ENCODE data around the gene PIAS4. TPM values are rescaled to one million over a fixed set of nuclear protein-coding genes. Genes with fewer than 3 reads are reported as not detected.
A peak's percentile ranks its signal among the peaks of the same experiment; 100 is the strongest.
"Not testable (repeated sequence)": the region's sequence is repeated elsewhere in the genome, so short reads cannot be mapped to it uniquely, and the experiment has no call there.

The PIAS4 gene, protein sequence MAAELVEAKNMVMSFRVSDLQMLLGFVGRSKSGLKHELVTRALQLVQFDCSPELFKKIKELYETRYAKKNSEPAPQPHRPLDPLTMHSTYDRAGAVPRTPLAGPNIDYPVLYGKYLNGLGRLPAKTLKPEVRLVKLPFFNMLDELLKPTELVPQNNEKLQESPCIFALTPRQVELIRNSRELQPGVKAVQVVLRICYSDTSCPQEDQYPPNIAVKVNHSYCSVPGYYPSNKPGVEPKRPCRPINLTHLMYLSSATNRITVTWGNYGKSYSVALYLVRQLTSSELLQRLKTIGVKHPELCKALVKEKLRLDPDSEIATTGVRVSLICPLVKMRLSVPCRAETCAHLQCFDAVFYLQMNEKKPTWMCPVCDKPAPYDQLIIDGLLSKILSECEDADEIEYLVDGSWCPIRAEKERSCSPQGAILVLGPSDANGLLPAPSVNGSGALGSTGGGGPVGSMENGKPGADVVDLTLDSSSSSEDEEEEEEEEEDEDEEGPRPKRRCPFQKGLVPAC
- total RNA-seq (2014; rRNA removed; shearing (Covaris generic)): 32.8 and 35.1 TPM in 2 replicates

DNA sequence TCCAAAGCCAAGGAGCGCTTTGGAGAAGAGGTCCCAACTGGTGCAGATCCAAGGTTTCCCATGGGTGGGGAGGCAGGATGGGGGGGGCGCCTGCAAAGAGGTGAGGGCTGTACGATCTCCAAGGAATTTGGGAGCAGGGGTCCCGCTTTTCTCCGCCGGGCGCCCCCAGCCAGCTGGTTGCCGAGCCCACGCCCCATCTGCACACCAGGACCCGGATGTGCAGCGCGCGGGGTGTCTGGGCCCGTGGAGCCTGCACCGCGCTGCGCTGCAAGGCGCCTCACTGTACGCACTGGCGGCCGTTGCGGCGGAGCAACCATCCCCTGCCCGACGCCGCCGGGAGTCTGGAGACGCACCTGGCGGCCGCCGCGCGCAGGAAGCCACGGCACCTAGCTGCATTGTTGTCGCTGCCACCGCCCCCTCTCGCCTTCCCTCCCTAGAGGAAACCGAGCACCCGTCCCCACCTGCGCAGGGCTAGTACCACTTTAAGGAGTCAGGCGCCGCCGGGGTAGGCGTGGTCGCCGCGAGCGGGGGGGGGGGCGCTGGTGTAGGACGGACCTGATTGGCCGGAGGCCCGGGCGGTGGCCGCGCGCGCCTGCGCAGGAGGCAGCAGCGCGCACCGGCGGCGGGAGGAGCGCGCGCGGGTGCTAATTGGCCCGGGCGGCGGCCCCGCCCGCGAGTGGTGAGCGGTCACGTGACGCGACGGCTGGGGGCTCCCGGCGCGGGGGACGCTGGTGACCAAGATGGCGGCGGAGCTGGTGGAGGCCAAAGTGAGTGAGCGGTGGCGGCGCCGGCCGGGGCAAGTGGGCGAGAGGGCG is at the start of gene PIAS4:
PIAS4 (plus strand) TSS at position 716 of the 815 bp plus-strand sequence; CDS start at position 741, 25 bp downstream.
- Histone ChIP-seq H3K4me1 (peaks cover 23% of the 10 kb centered on the region), H3K27ac (peak within 1 kb of the TSS; percentile 45), H3K9me3 (replicated peaks) (no peaks in the 10 kb centered on the region), H3K27me3 (no peaks in the 10 kb centered on the region), H3K36me3 (0 out of 2 replicates have a peak, but pooled peaks cover 2% of the 10 kb centered on the region), H3K4me3 (peak within 1 kb of the TSS; percentile 86)
- peak; percentile 92 to 95 for DNase-seq

DNA sequence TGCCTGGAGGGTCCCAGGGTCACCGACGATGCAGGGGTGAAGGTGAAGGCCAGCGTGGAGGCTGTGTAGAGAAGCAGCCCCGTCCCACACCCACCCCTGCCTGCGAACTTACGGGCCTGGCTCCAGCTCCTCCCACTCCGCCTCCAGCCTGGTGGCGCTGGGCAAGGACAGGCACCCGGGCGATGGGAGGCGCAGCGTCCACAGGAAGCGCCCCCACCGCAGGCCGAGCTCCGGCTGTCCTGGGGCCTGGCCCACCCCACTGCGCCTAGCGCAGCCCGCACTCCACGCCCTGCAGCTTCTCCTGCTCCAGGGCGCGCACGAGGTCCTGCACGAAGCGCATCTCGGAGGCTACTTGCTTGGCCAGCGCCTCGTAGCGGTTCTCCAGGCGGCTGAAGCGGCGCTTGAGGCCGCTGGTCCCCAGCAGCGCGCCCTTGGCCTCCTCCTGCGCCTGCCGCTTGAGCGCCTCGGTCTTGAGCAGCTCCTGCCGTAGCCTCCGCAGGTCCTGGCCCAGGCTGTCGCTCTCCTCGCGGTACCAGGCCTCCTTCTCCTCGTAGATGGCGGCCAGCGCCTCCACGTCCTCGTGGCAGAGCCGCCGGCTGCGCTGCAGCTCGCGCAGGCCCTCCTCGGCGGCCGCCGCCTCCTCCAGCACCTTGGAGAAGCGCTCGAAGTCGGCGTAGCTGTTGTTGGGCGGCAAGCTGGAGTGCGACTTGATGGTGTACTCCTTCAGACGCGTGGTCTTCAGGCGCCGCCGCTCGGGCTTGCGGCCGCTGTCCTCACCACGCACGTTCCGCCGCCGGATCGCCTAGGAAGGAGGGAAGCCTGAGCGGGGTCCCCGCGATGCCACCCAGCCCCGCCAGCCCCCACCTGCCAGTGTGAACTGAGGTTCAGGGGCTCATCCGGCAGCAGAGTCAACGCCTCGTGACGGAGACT is 48.4 kb upstream of the PIAS4 start:
- H3K36me3 ChIP-seq: peaks cover 41% of the 10 kb centered on the region
- no peak overlapping the region for H3K4me3 ChIP-seq
- no peaks in the 10 kb centered on the region for H3K4me1 ChIP-seq
- DNase-seq: no peak
- no peak overlapping the region for H3K27ac ChIP-seq
- H3K9me3 ChIP-seq (replicated peaks): no peaks in the 10 kb centered on the region
- H3K27me3 ChIP-seq: no peaks in the 10 kb centered on the region

DNA sequence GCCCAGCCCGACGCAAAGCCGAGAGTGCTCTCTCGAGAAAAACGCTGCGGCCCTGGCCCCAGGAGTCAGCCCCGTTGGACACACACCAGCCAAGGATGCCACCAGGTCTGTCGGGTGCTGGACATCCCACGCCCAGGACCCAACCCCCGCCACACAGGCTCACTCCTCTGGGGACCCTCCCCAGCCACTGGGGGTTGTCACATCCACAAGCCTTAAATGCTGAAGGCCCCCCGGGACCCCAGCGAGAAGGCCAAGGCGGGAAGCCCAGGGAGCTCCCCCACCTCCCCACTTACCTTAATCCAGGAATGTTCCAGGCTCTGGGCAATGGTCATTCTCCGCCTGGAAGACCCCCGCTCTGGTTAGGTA is 47.8 kb upstream of the PIAS4 start:
- peaks cover 41% of the 10 kb centered on the region for H3K36me3 ChIP-seq

DNA sequence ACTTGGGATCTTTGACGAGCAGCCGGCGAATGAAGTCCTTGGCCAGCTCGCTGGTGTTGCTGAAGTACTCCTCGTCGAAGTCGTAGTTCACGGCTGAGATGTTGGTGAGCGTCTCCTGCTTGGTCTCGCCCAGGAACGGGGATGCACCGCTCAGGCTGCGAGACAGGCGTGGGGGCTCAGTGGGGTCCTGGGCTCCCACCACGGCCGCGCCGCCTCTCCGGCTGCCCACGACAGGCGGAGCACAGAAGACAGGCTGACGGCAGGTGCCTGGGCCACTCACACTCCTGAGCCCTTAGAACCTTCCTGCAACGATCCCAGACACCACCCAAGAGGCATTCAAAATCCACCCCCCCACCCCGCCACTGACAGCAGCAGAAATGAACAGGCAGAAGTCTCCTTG is 46.5 kb upstream of the PIAS4 start:
- H3K27ac ChIP-seq: no peak overlapping the region
- no peaks in the 10 kb centered on the region for H3K27me3 ChIP-seq
- no peak overlapping the region for H3K4me3 ChIP-seq
- H3K4me1 ChIP-seq: no peaks in the 10 kb centered on the region
- no peak for DNase-seq
- no peaks in the 10 kb centered on the region for H3K9me3 ChIP-seq (replicated peaks)
- peaks cover 49% of the 10 kb centered on the region for H3K36me3 ChIP-seq

More for the DNA sequence above, 47.8 kb upstream of the PIAS4 start:
- no peak overlapping the region for H3K27ac ChIP-seq
- no peaks in the 10 kb centered on the region for H3K4me1 ChIP-seq
- no peak for DNase-seq
- H3K27me3 ChIP-seq: no peaks in the 10 kb centered on the region
- H3K9me3 ChIP-seq (replicated peaks): no peaks in the 10 kb centered on the region
- H3K4me3 ChIP-seq: no peak overlapping the region

DNA sequence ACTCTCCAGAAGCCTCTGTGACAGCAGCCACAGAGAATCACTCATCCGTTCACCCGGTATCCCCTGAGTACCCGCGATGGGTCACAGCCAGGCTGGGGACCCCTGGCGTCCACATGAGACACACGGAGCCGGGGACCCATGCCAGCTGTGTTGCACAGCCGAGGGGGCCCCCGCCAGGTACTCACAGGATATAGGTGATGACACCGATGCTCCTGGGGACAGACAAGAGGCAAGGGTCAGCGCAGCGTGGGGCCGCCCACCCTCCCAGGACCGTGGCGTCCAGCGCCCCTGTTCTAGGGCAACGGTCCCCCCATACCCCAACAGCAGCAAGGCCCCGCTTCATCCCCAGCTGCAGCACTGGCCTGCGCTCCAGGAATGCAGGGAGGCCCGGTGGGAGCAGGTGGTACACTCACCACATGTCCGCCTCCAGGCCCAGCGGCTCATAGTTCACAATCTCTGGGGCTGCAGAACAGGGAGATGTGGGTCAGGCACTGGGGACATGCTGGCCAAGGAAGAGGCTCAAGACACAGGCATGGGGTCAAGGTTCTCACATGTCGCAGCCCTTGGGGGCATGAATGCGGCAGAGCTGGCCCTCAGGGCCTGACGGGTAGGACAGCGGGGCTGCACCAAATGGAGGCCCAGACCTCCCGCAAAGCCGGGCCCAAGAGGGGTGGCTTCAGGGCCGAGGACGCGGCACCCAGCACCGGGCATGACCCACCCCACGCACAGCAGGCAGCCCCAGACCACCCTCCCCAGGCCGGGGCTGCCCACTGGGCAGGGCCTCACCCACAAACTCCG is 43.9 kb upstream of the PIAS4 start:
- Histone ChIP-seq H3K36me3 (peaks cover 38% of the 10 kb centered on the region), H3K27ac (no peak overlapping the region)
- no peak for DNase-seq

DNA sequence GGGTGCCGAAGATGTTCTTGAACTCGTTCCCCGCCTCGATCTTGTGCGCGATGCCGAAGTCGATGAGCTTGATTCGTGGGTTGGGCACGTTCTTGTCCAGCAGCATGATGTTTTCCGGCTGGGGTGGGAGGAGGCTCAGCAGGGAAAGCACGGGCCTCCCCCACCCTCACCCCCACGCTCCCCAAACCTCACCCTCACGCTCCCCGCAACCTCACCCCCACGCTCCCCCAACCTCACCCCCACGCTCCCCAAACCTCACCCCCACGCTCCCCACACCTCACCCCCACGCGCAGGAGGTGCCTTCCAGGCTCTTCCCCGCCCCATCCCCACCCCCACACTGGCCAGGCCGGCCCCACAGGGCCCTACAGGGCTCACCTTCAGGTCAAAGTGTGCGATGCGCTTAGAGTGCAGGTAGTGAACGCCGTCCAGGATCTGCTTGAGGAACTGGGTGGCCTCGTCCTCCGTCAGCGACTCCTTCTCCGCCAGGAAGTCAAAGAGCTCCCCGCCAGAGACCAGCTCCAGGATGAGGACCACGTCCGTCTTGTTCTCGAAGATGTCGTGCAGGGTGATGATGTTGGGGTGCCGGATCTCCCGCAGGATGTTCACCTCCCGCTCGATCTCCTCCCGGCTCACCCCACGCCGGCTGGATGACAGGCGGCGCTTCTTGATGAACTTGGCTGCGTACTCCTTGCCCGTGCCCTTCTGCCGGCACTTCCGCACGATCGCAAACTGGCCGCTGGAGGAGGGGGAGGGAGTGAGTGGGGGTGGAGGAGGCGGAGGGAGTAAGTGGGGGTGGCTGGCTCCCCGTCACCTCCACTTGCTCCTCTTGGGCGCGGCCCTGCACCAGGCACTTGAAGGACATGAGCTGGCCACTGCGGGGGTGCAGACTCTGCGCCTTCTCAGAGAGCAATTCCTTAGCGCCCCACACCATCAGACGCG is 43.0 kb upstream of the PIAS4 start:
- H3K27me3 ChIP-seq: no peaks in the 10 kb centered on the region
- H3K4me1 ChIP-seq: peaks cover 6% of the 10 kb centered on the region; the same call in 1 of the 2 replicates
- DNase-seq: no peak
- peaks cover 33% of the 10 kb centered on the region for H3K36me3 ChIP-seq
- no peak overlapping the region for H3K27ac ChIP-seq
- H3K9me3 ChIP-seq (replicated peaks): no peaks in the 10 kb centered on the region
- H3K4me3 ChIP-seq: no peak overlapping the region

More for the DNA sequence above, 43.9 kb upstream of the PIAS4 start:
- Histone ChIP-seq H3K4me3 (no peak overlapping the region), H3K4me1 (peaks cover 5% of the 10 kb centered on the region; the same call in 1 of the 2 replicates), H3K27me3 (no peaks in the 10 kb centered on the region), H3K9me3 (replicated peaks) (no peaks in the 10 kb centered on the region)

DNA sequence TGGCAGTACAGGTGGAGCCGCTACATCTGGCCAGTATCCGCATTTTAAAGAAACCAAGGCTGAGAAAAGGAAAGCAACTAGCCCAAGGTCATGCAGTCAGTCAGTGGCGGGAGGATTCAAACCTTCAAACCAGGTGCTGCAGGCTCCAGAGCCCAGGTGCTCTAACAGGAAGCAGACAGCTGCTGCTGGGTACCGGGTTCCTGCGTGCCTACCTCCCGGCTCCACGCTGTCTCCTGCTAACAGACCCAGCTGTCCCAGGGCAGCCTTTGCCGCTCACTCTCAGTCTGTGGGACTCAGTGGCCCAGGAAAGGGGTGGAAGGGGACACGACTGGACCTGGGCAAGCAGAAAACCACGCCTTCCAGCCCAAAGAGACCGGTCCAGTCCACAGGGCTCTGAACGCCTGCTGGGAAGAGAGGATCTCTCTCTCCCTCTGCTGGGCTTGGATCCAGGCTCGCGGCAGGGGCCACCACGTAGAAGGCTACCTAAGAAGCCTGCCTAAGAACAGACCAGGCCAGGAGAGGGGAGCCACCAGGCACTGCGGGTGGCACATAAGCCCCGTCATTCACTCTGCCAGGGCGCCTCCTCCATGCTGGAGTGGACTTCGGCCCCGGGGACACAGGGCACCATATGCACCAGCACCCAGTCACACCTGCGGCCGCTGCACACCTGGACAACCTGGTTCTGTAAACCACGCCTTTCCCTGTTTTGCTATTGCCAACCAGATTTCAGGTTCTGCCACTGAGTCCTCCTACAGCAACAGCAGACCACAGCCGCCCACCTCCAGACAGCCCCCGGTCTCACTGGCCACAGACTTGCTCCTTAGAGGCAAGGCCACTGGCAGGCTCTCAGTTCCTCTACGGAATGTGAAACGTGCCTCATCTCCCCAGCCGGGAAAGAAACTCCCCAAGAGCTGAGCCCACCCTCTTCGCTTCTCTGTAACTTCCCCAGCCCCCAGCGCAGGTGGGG is 41.2 kb upstream of the PIAS4 start:
- H3K4me3 ChIP-seq: no peak overlapping the region
- peaks cover 9% of the 10 kb centered on the region; the same call in 1 of the 2 replicates for H3K4me1 ChIP-seq
- H3K27ac ChIP-seq: no peak overlapping the region

DNA sequence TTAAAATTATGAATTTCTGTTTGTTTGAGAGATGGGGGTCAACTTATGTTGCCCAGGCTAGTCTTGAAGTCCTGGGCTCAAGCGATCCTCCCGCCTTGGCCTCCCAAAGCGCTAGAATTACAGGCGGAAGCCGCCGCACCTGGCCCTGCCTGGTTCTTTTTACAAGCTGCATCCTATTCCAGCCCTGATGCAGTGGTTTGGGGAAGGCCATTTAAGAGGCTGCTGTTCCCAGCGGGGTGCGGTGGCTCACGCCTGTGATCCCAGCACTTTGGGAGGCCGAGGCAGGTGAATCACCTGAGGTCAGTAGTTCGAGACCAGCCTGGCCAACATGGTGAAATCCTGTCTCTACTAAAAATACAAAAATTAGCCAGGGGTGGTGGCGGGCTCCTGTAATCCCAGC is 39.6 kb upstream of the PIAS4 start:
- not testable (repeated sequence) for H3K9me3 ChIP-seq (replicated peaks); H3K27me3 ChIP-seq; H3K4me3 ChIP-seq; DNase-seq; H3K4me1 ChIP-seq
- peak overlapping the region; percentile 29 for H3K27ac ChIP-seq
- H3K36me3 ChIP-seq: peaks cover 25% of the 10 kb centered on the region

More for the DNA sequence above, 41.2 kb upstream of the PIAS4 start:
- DNase-seq: no peak
- H3K9me3 ChIP-seq (replicated peaks): no peaks in the 10 kb centered on the region
- H3K36me3 ChIP-seq: peaks cover 30% of the 10 kb centered on the region
- H3K27me3 ChIP-seq: no peaks in the 10 kb centered on the region

DNA sequence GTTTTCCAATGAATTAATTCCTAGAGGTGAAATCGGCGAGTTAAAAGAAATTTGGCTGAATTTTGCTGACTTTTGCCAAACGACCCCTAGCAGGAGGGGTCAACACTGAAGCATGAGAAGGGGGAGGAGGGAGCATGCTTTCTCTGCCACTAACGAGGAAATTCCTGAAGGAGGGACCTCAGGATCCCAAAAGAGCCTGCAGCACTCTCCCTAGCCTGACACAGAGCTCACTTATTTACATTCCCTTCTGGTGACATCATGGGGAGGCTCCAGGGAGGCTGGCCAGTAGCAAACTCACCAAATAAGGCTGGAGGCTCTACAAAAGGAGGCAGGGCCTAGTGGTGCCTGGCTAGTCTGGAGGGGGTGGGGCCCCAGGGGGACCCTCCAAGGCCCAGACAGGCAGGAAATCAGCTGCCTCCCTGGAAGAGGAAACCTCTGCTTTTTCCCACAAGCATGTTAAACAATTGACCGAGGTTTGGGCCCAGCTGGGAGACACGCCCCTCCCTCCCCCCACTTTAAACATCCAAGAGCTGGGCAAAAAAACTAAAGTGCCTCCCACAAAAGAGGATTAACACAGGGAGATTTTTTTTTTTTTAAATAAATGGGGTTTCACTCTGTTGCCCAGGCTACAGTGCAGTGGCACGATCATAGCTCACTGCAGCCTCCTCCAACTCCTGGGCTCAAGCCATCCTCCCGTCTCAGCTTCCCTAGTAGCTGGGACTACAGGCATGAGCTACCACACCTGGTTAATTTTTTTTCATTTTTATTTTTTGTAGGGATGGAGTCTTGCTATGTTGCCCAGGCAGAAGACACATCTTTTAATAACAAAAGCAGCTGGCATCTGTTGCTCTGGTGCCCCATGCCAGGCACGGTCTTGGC is 38.7 kb upstream of the PIAS4 start:
- no peaks in the 10 kb centered on the region for H3K27me3 ChIP-seq
- no peak overlapping the region for H3K4me3 ChIP-seq
- H3K4me1 ChIP-seq: peaks cover 9% of the 10 kb centered on the region; the same call in 1 of the 2 replicates
- H3K27ac ChIP-seq: peak overlapping the region; percentile 57
- no peaks in the 10 kb centered on the region for H3K9me3 ChIP-seq (replicated peaks)
- DNase-seq: peak; percentile 97 to 98
- peaks cover 17% of the 10 kb centered on the region for H3K36me3 ChIP-seq

DNA sequence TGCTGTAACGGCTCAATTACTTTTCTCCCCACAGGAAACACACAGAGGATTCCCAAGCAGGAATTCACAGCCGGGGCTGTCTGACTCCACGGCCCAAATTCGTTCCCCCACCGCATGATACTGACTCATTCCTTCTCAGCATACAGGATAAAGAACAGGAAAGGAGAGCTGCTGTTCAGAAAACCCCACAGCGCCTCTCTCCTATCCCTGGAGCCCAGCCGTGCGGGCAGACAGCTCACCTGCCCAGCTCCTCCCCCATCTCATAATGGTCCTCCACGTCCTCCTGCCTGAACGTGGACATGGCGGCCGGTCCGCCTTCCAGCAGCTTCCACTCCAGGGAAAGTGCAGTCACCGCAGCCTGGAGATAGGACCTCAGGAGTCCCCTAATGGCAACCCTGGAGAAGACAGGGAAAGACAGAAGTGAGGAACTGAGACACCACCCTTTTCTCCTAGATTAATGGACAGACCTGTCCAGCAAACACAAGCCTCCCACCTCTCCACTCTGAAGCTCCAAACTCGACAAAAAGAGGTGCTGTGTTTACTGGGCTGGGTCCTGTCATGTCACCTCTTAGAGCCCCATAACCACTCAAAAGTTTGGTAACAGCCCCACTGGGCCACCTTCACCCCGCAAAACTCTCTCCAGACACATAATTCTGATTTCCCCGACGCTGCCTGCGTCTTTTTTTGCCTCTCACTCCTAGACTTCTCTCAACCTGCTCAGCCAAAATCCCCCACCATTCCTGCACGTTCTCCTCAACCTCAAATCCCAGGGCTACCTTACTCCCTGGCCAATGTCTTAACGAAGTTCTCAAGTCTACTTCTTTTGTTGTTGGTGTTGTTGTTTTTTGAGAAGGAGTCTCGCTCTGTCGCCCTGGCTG is 37.9 kb upstream of the PIAS4 start:
- peaks cover 9% of the 10 kb centered on the region; the same call in 1 of the 2 replicates for H3K4me1 ChIP-seq
- H3K27me3 ChIP-seq: no peaks in the 10 kb centered on the region
- DNase-seq: no peak
- no peaks in the 10 kb centered on the region for H3K9me3 ChIP-seq (replicated peaks)
- H3K27ac ChIP-seq: peak overlapping the region; percentile 57
- H3K4me3 ChIP-seq: peak overlapping the region; percentile 93
- peaks cover 15% of the 10 kb centered on the region for H3K36me3 ChIP-seq
